Thyroid gland (tissue), 4 donors: Measurements from ENCODE around the gene CALU. TPM values are rescaled to one million over a fixed set of nuclear protein-coding genes. Genes with fewer than 3 reads are reported as not detected.
A peak's percentile ranks its signal among the peaks of the same experiment; 100 is the strongest.

Experiments
- DNase-seq, 2 donors: peaks; one replicate each; pipeline ENCODE4 v3.0.0-alpha.2; 2019
- H3K27ac ChIP-seq, 3 donors: fragments of 200-600 bp; sonication (generic); 1 replicate in 2 of 3; 2 replicates in 1 of 3; pipeline ENCODE4 v1.5.1; 2016 to 2019; ENCODE audit warnings: mild to moderate bottlenecking in 1 of 3, moderate library complexity in 1 of 3
- H3K27me3 ChIP-seq: fragments of 200-600 bp; sonication (generic); one replicate; pipeline ENCODE4 v1.5.1; 2019
- H3K36me3 ChIP-seq, 2 donors: fragments of 200-600 bp; sonication (generic); one replicate each; pipeline ENCODE4 v1.5.1; 2016 to 2019
- H3K4me1 ChIP-seq, 2 donors: fragments of 200-600 bp; sonication (generic); one replicate each; pipeline ENCODE4 v1.5.1; 2017 to 2019
- H3K4me3 ChIP-seq, 3 donors: fragments of 200-600 bp; sonication (generic); replicated peaks in 1 of 3; 1 replicate in 2 of 3; 2 replicates in 1 of 3; pipeline ENCODE4 v1.5.1; 2016; ENCODE audit warnings: mild to moderate bottlenecking in 1 of 3
- H3K9me3 ChIP-seq: fragments of 200-600 bp; sonication (generic); one replicate; pipeline ENCODE4 v1.5.1; 2017
- POLR2A ChIP-seq, 2 donors: fragments of 450-650 bp; IDR thresholded peaks; one replicate each; pipeline ENCODE4 v1.6.1; 2017; ENCODE audit warnings: antibody characterized with exemption in 2 of 2, mild to moderate bottlenecking in 2 of 2, moderate library complexity in 1 of 2
- WGBS, 2 donors: methylation state at CpG; one replicate each; pipeline ENCODE4 v1.1.5; 2017; 5-methylcytosine and 5-hydroxymethylcytosine counted together
- intact Hi-C: fragments of 100-400 bp; cut with DNase I; formaldehyde crosslinking; loops from one replicate; pipeline ENCODE4 v1.15.1; 2023
- total RNA-seq, 4 donors: library from RNA; depleted of rRNA; stranded (reverse); fragments of >200 nt; gene quantifications; one replicate each; pipeline ENCODE4 v1.2.3, GENCODE V29; 2016
- TF ChIP-seq, protein P1 (sequence below), 6 experiments: fragments of 200-600 bp in 3 of 6; fragments of 450-650 bp in 3 of 6; sonication (generic) in 3 of 6; IDR thresholded peaks; one replicate each; pipeline ENCODE4 v1.5.1; 2016 to 2019; ENCODE audit warnings: antibody characterized with exemption in 6 of 6, mild to moderate bottlenecking in 2 of 6, inconsistent platforms in 1 of 6, moderate library complexity in 1 of 6

The CALU gene
- total RNA-seq, 4 donors from 2014 or later = 115 to 143 (median 132) TPM

DNA sequence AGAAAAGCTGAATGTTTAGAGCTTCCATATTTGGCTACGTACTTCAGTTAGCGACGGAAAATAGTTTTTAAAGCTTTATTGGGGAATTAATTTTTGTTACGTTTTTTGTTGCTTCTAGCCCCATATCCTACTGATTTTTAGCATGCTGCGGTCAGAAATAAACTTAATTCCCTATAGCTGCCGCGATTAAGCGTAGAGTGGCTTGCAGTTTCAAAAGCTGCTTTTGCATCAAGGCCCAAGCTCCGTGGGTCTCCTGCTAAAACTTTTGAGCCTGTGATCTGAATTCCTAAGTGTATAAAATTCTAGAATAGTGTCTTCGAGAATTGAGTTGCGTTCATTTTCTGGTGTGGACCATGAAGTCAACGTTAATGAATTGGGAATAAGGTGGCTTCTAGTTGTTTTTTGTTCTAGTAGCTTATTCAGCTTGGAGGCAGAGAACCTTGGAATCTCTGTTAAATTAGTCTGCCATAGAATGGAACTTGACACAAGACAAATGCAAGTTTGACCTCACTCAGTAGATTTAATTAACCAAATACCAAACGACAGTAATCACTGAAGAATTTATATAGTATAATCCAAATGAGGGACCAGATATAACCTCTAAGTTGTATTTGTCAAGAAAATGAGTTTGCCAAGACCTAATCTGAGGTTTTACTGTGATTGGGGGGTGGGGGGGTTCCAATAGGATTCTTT lies 977 bp downstream of the CALU start:
- peaks cover 19 to 30% of the 10 kb centered on the region in 2 donors for H3K4me1 ChIP-seq

DNA sequence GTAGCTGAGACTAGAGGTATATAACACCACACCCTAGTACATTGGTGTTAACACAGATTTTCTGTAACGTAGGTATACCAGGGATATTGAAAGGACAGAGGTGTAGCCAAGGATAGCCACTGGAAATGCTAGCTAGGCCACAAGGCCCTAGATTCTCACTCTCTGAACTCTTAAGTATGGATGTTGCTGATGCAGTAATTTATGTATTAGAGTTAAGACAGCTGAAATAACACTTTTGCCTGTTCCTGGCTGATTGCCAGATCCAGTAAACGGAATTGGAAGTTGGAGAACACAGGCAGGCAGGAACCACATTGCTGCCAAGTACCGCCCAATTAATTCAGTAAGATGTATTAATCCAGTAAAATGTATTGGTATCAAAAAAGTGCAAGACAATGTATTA lies 1.8 kb downstream of the CALU start:
- no peaks in the 10 kb centered on the region for H3K36me3 ChIP-seq
- no peaks in the 10 kb centered on the region for H3K9me3 ChIP-seq
- peak overlapping the region in 1 of 3 donors; percentile 91 for H3K4me3 ChIP-seq
- peak overlapping the region in 2 of 3 donors; percentile 15 to 23 for H3K27ac ChIP-seq
- no peak for TF ChIP-seq POLR2A (IDR thresholded peaks at IDR 0.05)
- TF ChIP-seq, protein P1, sequence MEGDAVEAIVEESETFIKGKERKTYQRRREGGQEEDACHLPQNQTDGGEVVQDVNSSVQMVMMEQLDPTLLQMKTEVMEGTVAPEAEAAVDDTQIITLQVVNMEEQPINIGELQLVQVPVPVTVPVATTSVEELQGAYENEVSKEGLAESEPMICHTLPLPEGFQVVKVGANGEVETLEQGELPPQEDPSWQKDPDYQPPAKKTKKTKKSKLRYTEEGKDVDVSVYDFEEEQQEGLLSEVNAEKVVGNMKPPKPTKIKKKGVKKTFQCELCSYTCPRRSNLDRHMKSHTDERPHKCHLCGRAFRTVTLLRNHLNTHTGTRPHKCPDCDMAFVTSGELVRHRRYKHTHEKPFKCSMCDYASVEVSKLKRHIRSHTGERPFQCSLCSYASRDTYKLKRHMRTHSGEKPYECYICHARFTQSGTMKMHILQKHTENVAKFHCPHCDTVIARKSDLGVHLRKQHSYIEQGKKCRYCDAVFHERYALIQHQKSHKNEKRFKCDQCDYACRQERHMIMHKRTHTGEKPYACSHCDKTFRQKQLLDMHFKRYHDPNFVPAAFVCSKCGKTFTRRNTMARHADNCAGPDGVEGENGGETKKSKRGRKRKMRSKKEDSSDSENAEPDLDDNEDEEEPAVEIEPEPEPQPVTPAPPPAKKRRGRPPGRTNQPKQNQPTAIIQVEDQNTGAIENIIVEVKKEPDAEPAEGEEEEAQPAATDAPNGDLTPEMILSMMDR (IDR thresholded peaks at IDR 0.05) = no peak
- H3K4me1 ChIP-seq = peaks cover 19 to 30% of the 10 kb centered on the region in 2 donors
- 42 to 44% methylated on average over 3 of the region's 3 CpGs for WGBS, 2 donors
- DNase-seq = peak in 1 of 2 donors; percentile 18
- H3K27me3 ChIP-seq = no peaks in the 10 kb centered on the region
- intact Hi-C loops = no loop called here

More for the DNA sequence above, 977 bp downstream of the CALU start:
- no peaks in the 10 kb centered on the region for H3K27me3 ChIP-seq
- no peaks in the 10 kb centered on the region for H3K36me3 ChIP-seq
- DNase-seq = no peak
- peak overlapping the region; percentile 84 to 96 (median 91) for H3K4me3 ChIP-seq
- intact Hi-C loops = loop anchor here (10.0 kb wide), 1 partner anchor 125 kb away; the partner anchor contains the start of gene ATP6V1F
- H3K27ac ChIP-seq = peak overlapping the region in 2 of 3 donors; percentile 90
- TF ChIP-seq, protein P1 (IDR thresholded peaks at IDR 0.05) = no peak
- no peak for TF ChIP-seq POLR2A (IDR thresholded peaks at IDR 0.05)
- 5 to 7% methylated on average over 13 of the region's 13 CpGs for whole genome bisulfite sequencing, 2 donors
- no peaks in the 10 kb centered on the region for H3K9me3 ChIP-seq

DNA sequence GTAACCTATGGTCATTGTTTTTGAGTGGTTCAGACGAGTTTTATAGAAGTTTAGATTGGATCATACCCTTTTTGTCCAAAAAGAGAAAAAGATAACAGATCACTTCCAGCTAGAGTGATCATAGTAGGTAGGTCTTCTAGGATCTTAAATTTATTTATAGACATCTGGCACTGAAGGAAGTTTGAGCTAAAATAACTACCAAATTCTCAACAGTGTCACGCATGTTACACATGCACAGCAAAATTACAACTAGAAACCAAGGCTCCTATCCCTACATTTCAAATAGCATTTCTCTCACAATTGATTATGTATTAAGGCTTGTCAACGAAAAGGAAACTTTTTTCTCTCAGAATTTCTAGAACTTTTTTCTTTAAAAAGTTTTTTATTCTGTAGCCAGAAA lies 2.3 kb downstream of the CALU start:
- peaks cover 19 to 30% of the 10 kb centered on the region in 2 donors for H3K4me1 ChIP-seq
- no peaks in the 10 kb centered on the region for H3K36me3 ChIP-seq
- no peak overlapping the region for H3K4me3 ChIP-seq
- no peaks in the 10 kb centered on the region for H3K27me3 ChIP-seq
- no peaks in the 10 kb centered on the region for H3K9me3 ChIP-seq
- peak overlapping the region in 2 of 3 donors; percentile 15 for H3K27ac ChIP-seq
- DNase-seq = no peak
- intact Hi-C loops = no loop called here
- TF ChIP-seq, protein P1 (IDR thresholded peaks at IDR 0.05) = no peak
- TF ChIP-seq POLR2A (IDR thresholded peaks at IDR 0.05) = no peak
- WGBS, 2 donors = 52 to 59% methylated on average over 3 of the region's 3 CpGs

DNA sequence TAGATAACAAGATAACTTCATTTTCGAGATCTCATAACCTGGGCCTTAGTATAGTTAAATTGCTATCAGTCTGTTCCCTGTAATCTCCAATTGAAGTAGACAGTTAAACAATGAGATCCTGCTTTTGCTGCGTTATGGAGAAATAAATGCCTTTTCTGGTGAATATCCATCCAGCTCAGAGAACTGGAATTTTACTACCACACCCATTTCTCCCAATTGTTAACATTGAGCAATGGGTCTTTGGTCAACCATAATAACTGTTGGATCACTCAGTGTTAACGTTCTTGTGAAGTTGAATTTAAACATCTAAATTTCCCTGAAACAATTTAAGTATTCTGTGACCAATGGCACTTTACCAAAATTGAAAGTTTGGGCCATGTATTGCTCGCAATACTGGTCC lies 3.0 kb downstream of the CALU start:
- intact Hi-C loops = no loop called here
- H3K27ac ChIP-seq = peak overlapping the region in 1 of 3 donors; percentile 15
- H3K4me1 ChIP-seq = peaks cover 19 to 30% of the 10 kb centered on the region in 2 donors
- H3K36me3 ChIP-seq = no peaks in the 10 kb centered on the region
- no peaks in the 10 kb centered on the region for H3K9me3 ChIP-seq
- WGBS, 2 donors = 62 to 80% methylated on average over 4 of the region's 4 CpGs
- TF ChIP-seq, protein P1 (IDR thresholded peaks at IDR 0.05) = no peak
- TF ChIP-seq POLR2A (IDR thresholded peaks at IDR 0.05) = no peak
- no peak overlapping the region for H3K4me3 ChIP-seq
- no peaks in the 10 kb centered on the region for H3K27me3 ChIP-seq
- DNase-seq = no peak

GRCh38 chr7:128743112-128743772 lies 4.1 kb downstream of the CALU start:
- no peaks in the 10 kb centered on the region for H3K36me3 ChIP-seq
- no peak overlapping the region for H3K4me3 ChIP-seq
- intact Hi-C loops = no loop called here
- H3K9me3 ChIP-seq = no peaks in the 10 kb centered on the region
- no peak for DNase-seq
- WGBS, 2 donors = 89 to 90% methylated on average over 7 of the region's 7 CpGs
- H3K4me1 ChIP-seq = peaks cover 19 to 30% of the 10 kb centered on the region in 2 donors
- H3K27me3 ChIP-seq = no peaks in the 10 kb centered on the region
- TF ChIP-seq POLR2A (IDR thresholded peaks at IDR 0.05) = no peak
- TF ChIP-seq, protein P1 (IDR thresholded peaks at IDR 0.05) = no peak
- no peak overlapping the region for H3K27ac ChIP-seq
